GM23338 (cell line): ENCODE results near the gene DRC7. TPM values are rescaled to one million over a fixed set of nuclear protein-coding genes. Genes with fewer than 3 reads are reported as not detected.

Source experiments
- ATAC-seq: fragments of 200-7000 bp; cut with Tn5 transposase; 3 replicates; pipeline ENCODE4 v1.9.1; 2020
- DNase-seq: peaks from one replicate; pipeline ENCODE4 v3.0.0-alpha.2; 2015; ENCODE audit warnings: low spot score
- H2AFZ ChIP-seq: fragments of 200-600 bp; sonication (generic); 2 replicates; pipeline ENCODE4 v1.8.0; 2016; ENCODE audit warnings: antibody characterized with exemption, mild to moderate bottlenecking, moderate library complexity
- H3F3A ChIP-seq: fragments of 200-600 bp; sonication (generic); replicated peaks from 2 replicates; pipeline ENCODE4 v1.8.0; 2017; ENCODE audit warnings: antibody characterized with exemption, mixed run types, low read depth
- H3K27ac ChIP-seq: fragments of 200-600 bp; sonication (generic); 2 replicates; pipeline ENCODE4 v1.6.1; 2016; ENCODE audit warnings: low read depth
- H3K27me3 ChIP-seq: fragments of 200-600 bp; sonication (generic); 2 replicates; pipeline ENCODE4 v1.8.0; 2016; ENCODE audit warnings: mild to moderate bottlenecking, mixed run types, moderate library complexity; ENCODE audit not compliant: insufficient read depth
- H3K36me3 ChIP-seq: fragments of 200-600 bp; sonication (generic); 2 replicates; pipeline ENCODE4 v1.8.0; 2016; ENCODE audit warnings: mild to moderate bottlenecking; ENCODE audit not compliant: insufficient read depth
- H3K4me1 ChIP-seq: fragments of 200-600 bp; sonication (generic); 2 replicates; pipeline ENCODE4 v1.8.0; 2016; ENCODE audit warnings: mild to moderate bottlenecking, moderate library complexity; ENCODE audit not compliant: insufficient read depth
- H3K4me2 ChIP-seq: fragments of 200-600 bp; sonication (generic); 2 replicates; pipeline ENCODE4 v1.7.1; 2017; ENCODE audit warnings: mixed run types
- H3K4me3 ChIP-seq: fragments of 200-600 bp; sonication (generic); 2 replicates; pipeline ENCODE4 v1.6.1; 2016; ENCODE audit warnings: mixed run types
- H3K79me2 ChIP-seq: fragments of 200-600 bp; sonication (generic); replicated peaks from 2 replicates; pipeline ENCODE4 v1.8.0; 2017; ENCODE audit warnings: mild to moderate bottlenecking; ENCODE audit not compliant: insufficient read depth
- H3K9me2 ChIP-seq: fragments of 200-600 bp; sonication (generic); 2 replicates; pipeline ENCODE4 v1.8.0; 2017; ENCODE audit not compliant: insufficient read depth
- H4K20me1 ChIP-seq: fragments of 200-600 bp; sonication (generic); replicated peaks from 2 replicates; pipeline ENCODE4 v1.8.0; 2017; ENCODE audit warnings: mild to moderate bottlenecking; ENCODE audit not compliant: insufficient read depth
- H3K27ac Mint-ChIP-seq: 2 replicates; pipeline ENCODE4 v1.8.0; 2020; ENCODE audit warnings: inconsistent platforms, mild to moderate bottlenecking, moderate library complexity, mixed read lengths
- H3K27me3 Mint-ChIP-seq: 3 replicates; pipeline ENCODE4 v1.8.0; 2022; ENCODE audit warnings: low read depth, mild to moderate bottlenecking, moderate library complexity, mixed read lengths, inconsistent platforms; ENCODE audit not compliant: insufficient read depth, poor library complexity
- H3K36me3 Mint-ChIP-seq: 3 replicates; pipeline ENCODE4 v1.8.0; 2021; ENCODE audit warnings: low read depth, mild to moderate bottlenecking, inconsistent platforms, moderate library complexity, mixed read lengths
- H3K4me1 Mint-ChIP-seq: 3 replicates; pipeline ENCODE4 v1.8.0; 2020; ENCODE audit warnings: mild to moderate bottlenecking, inconsistent platforms, mixed read lengths
- H3K4me3 Mint-ChIP-seq: 3 replicates; pipeline ENCODE4 v1.8.0; 2021; ENCODE audit warnings: moderate library complexity, mild to moderate bottlenecking, inconsistent platforms, mixed read lengths
- H3K9me3 Mint-ChIP-seq: 3 replicates; pipeline ENCODE4 v1.8.0; 2020; ENCODE audit warnings: moderate library complexity, mild to moderate bottlenecking, inconsistent platforms, mixed read lengths
- ETS1 ChIP-seq: IDR thresholded peaks from 2 replicates; pipeline ENCODE4 v1.6.1; 2016; ENCODE audit warnings: antibody characterized with exemption
- EZH2 ChIP-seq: fragments of 200-600 bp; sonication (generic); IDR thresholded peaks from one replicate; pipeline ENCODE4 v1.8.0; 2017; ENCODE audit warnings: antibody characterized with exemption, mild to moderate bottlenecking, low read depth; ENCODE audit not compliant: unreplicated experiment
- ZNF331 ChIP-seq: fragments of 250-450 bp; sonication (Bioruptor Pico); IDR thresholded peaks from 2 replicates; pipeline ENCODE4 v1.5.0; 2020; ENCODE audit warnings: low read depth, mild to moderate bottlenecking, moderate library complexity
- ZNF462 ChIP-seq: fragments of 250-450 bp; sonication (Bioruptor Pico); IDR thresholded peaks from 2 replicates; pipeline ENCODE4 v1.5.0; 2020; ENCODE audit warnings: mild to moderate bottlenecking, moderate library complexity
- long read RNA-seq: library from polyadenylated mRNA; unstranded; transcript quantifications from one replicate; pipeline ENCODE4 v2.0.0, GENCODE V29; 2020; ENCODE audit not compliant: unreplicated experiment
- polyA plus RNA-seq: library from polyadenylated mRNA; unstranded; fragments of >200 nt; fragmentation: Nextera tagmentation; extraction: Ambion mirVana; gene quantifications from 2 replicates; pipeline ENCODE4 v1.2.1, GENCODE V29; 2016
- total RNA-seq: library from RNA; depleted of rRNA; stranded (reverse); fragments of >200 nt; shearing (Covaris generic); gene quantifications from 2 replicates; pipeline ENCODE4 v1.2.3, GENCODE V29; 2014; rRNA removed

The DRC7 gene
- total RNA-seq (not detected in 2 replicates), polyA plus RNA-seq (not detected in 2 replicates)
- long read RNA-seq = 0 reads

- H3K27me3 ChIP-seq = no peaks in the 10 kb centered on the region
- H3K27ac ChIP-seq = no peak within 1 kb of the TSS
- TF ChIP-seq ZNF462 (CRISPR knock-in tag) = no peak
- TF ChIP-seq ETS1 = peak; percentile 77
- TF ChIP-seq EZH2 = no peak
- no peak for TF ChIP-seq ZNF331
- no peaks in the 10 kb centered on the region for H3K79me2 ChIP-seq
- H3K4me2 ChIP-seq = peak within 1 kb of the TSS; percentile 70; the same call in 1 of the 2 replicates
- no peaks in the 10 kb centered on the region; the same call in 2 of the 3 replicates for H3K9me3 Mint-ChIP-seq
- peaks cover 2% of the 10 kb centered on the region for H3K27me3 Mint-ChIP-seq
- peak; percentile 93 for DNase-seq
- H3K4me3 Mint-ChIP-seq = peak within 1 kb of the TSS; percentile 59; the same call in 2 of the 3 replicates
- no peaks in the 10 kb centered on the region for H4K20me1 ChIP-seq
- no peaks in the 10 kb centered on the region for H3K36me3 Mint-ChIP-seq
- H3K36me3 ChIP-seq = no peaks in the 10 kb centered on the region
- H3K4me1 ChIP-seq = no peaks in the 10 kb centered on the region
- peaks cover 4% of the 10 kb centered on the region for H3K4me1 Mint-ChIP-seq
- no peak within 1 kb of the TSS; the same call in 1 of the 2 replicates for H3K27ac Mint-ChIP-seq
- no peaks in the 10 kb centered on the region for H3F3A ChIP-seq
- H3K9me2 ChIP-seq = no peaks in the 10 kb centered on the region
- peak within 1 kb of the TSS; percentile 49 for H3K4me3 ChIP-seq
- peak; percentile 98 for ATAC-seq
- H2AFZ ChIP-seq = peak within 1 kb of the TSS; percentile 94; the same call in 1 of the 2 replicates
Measured at GRCh38 chr16:57694725-57695679, at the start of gene DRC7. DRC7 (plus strand) TSS chr16:57694806; CDS start chr16:57697950, 3,144 bp downstream.
